Natural killer cell treated with Interleukin-12 subunit alpha and Interleukin-12 subunit beta and Interleukin-15 and Interleukin-18, amount 100 ng/mL, for 72 hours (primary cell): ENCODE results near the gene METAP2. TPM values are rescaled to one million over a fixed set of nuclear protein-coding genes. Genes with fewer than 3 reads are reported as not detected.

ENCODE experiments used
- ATAC-seq, 2 donors: fragments of 150-1000 bp; cut with Tn5 transposase in 1 of 2; sonication (Bioruptor Pico), chemical (Tn5 transposase) in 1 of 2; 2 replicates each; pipeline ENCODE4 v1.10.0; 2021
- DNase-seq: peaks from one replicate; pipeline ENCODE4 v3.0.0; 2022; ENCODE audit warnings: low spot score
- H3K27ac Mint-ChIP-seq, 2 donors: 1 replicate in 1 of 2; 2 replicates in 1 of 2; pipeline ENCODE4 v1.8.0; 2022; ENCODE audit warnings: mixed read lengths in 2 of 2, mild to moderate bottlenecking in 1 of 2, moderate library complexity in 1 of 2
- H3K27me3 Mint-ChIP-seq, 2 donors: 1 replicate in 1 of 2; 2 replicates in 1 of 2; pipeline ENCODE4 v1.8.0; 2022; ENCODE audit warnings: mixed read lengths in 2 of 2
- H3K36me3 Mint-ChIP-seq: one replicate; pipeline ENCODE4 v1.8.0; 2022; ENCODE audit warnings: mixed read lengths
- H3K4me1 Mint-ChIP-seq, 2 donors: 1 replicate in 1 of 2; 2 replicates in 1 of 2; pipeline ENCODE4 v1.8.0; 2022; ENCODE audit warnings: low read depth in 2 of 2, mixed read lengths in 2 of 2, mild to moderate bottlenecking in 1 of 2
- H3K4me3 Mint-ChIP-seq: one replicate; pipeline ENCODE4 v1.8.0; 2022; ENCODE audit warnings: mixed read lengths
- H3K9me3 Mint-ChIP-seq: 2 replicates; pipeline ENCODE4 v1.8.0; 2022; ENCODE audit warnings: mixed read lengths
- total RNA-seq, 2 donors: library from RNA; stranded (reverse); gene quantifications; one replicate each; pipeline ENCODE4 v1.2.3, GENCODE V29; 2022

METAP2 gene
- total RNA-seq, 2 donors from 2014 or later, result 75.8 to 80.3 TPM

- peaks cover 2 to 20% of the 10 kb centered on the region in 2 donors for H3K27me3 Mint-ChIP-seq
Observed at GRCh38 chr12:95533985-95534384, 60.0 kb downstream of the METAP2 start.

GRCh38 chr12:95538006-95538405 lies 64.1 kb downstream of the METAP2 start:
- no peaks in the 10 kb centered on the region for H3K9me3 Mint-ChIP-seq
- H3K27me3 Mint-ChIP-seq, result peaks cover 5 to 8% of the 10 kb centered on the region in 2 donors
- H3K36me3 Mint-ChIP-seq, result no peaks in the 10 kb centered on the region
- no peak for DNase-seq
- no peak overlapping the region for H3K4me3 Mint-ChIP-seq
- no peak overlapping the region for H3K27ac Mint-ChIP-seq
- H3K4me1 Mint-ChIP-seq, result no peaks in the 10 kb centered on the region
- no peak for ATAC-seq

More at GRCh38 chr12:95533985-95534384, 60.0 kb downstream of the METAP2 start:
- Mint-ChIP-seq H3K4me1 (no peaks in the 10 kb centered on the region), H3K4me3 (no peak overlapping the region), H3K36me3 (no peaks in the 10 kb centered on the region), H3K9me3 (no peaks in the 10 kb centered on the region), H3K27ac (no peak overlapping the region)
- DNase-seq (no peak), ATAC-seq (no peak)

- Mint-ChIP-seq H3K4me1 (no peaks in the 10 kb centered on the region), H3K27me3 (peaks cover 5 to 8% of the 10 kb centered on the region in 2 donors), H3K4me3 (no peak overlapping the region), H3K9me3 (no peaks in the 10 kb centered on the region), H3K27ac (no peak overlapping the region), H3K36me3 (no peaks in the 10 kb centered on the region)
- DNase-seq (no peak), ATAC-seq (no peak)
Observed at GRCh38 chr12:95538656-95539055, 64.7 kb downstream of the METAP2 start.

DNA sequence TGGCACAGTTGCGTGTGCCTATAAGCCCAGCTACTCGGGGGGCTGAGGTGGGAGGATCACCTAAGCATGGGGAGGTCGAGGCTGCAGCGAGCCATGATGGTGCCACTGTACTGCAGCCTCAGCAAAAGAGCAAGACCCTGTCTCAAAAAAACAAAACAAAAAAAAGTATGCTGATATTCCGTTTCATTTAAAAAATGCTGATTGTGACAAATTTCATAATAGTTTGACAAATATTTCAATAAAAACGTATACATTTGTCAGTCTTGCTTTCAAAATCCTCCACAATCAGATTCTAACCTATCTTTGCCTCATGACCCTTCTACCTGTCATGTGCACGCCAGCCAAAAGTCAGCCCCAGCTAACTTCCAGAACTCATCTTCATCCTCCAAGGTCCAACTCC lies 67.5 kb downstream of the METAP2 start:
- no peak overlapping the region for H3K4me3 Mint-ChIP-seq
- no peaks in the 10 kb centered on the region for H3K4me1 Mint-ChIP-seq
- H3K27ac Mint-ChIP-seq, result no peak overlapping the region
- DNase-seq (no peak), ATAC-seq (no peak)
- no peaks in the 10 kb centered on the region for H3K36me3 Mint-ChIP-seq
- H3K9me3 Mint-ChIP-seq, result no peaks in the 10 kb centered on the region
- peaks cover 3 to 10% of the 10 kb centered on the region in 2 donors for H3K27me3 Mint-ChIP-seq

GRCh38 chr12:95543305-95543704 lies 69.4 kb downstream of the METAP2 start:
- no peak overlapping the region for H3K4me3 Mint-ChIP-seq
- no peak for ATAC-seq
- no peaks in the 10 kb centered on the region for H3K9me3 Mint-ChIP-seq

DNA sequence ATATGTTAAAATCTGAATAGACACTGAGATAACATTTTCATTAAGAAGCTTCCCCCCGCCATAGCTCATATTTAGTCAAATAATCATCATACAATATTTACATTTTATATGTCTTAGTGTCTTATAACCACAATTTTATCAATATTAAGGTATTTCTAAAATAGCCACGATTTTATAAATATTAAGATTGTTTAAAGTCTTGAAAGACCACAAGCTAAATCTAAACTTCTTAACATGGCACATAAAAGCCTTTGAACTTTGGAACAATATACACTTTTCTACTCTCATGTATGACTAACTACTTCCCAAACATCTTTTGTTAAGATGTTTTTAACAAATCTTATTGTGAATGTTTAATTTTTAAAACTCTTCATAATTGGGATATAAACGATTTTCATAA lies 70.8 kb downstream of the METAP2 start:
- Mint-ChIP-seq H3K9me3 (no peaks in the 10 kb centered on the region), H3K4me3 (no peak overlapping the region), H3K27ac (no peak overlapping the region), H3K36me3 (no peaks in the 10 kb centered on the region), H3K27me3 (peaks cover 17 to 22% of the 10 kb centered on the region in 2 donors), H3K4me1 (peaks cover 11 to 13% of the 10 kb centered on the region in 2 donors)
- ATAC-seq (no peak), DNase-seq (no peak)

More at GRCh38 chr12:95543305-95543704, 69.4 kb downstream of the METAP2 start:
- no peaks in the 10 kb centered on the region for H3K36me3 Mint-ChIP-seq
- peaks cover 17 to 19% of the 10 kb centered on the region in 2 donors for H3K27me3 Mint-ChIP-seq
- DNase-seq, result no peak
- peaks cover 10 to 11% of the 10 kb centered on the region in 2 donors for H3K4me1 Mint-ChIP-seq
- H3K27ac Mint-ChIP-seq, result no peak overlapping the region

GRCh38 chr12:95545303-95545702 lies 71.4 kb downstream of the METAP2 start:
- DNase-seq (no peak), ATAC-seq (no peak)
- no peaks in the 10 kb centered on the region for H3K9me3 Mint-ChIP-seq
- H3K4me3 Mint-ChIP-seq, result no peak overlapping the region
- H3K36me3 Mint-ChIP-seq, result no peaks in the 10 kb centered on the region
- peaks cover 17 to 19% of the 10 kb centered on the region in 2 donors for H3K27me3 Mint-ChIP-seq
- H3K27ac Mint-ChIP-seq, result no peak overlapping the region
- peaks cover 11 to 13% of the 10 kb centered on the region in 2 donors for H3K4me1 Mint-ChIP-seq

DNA sequence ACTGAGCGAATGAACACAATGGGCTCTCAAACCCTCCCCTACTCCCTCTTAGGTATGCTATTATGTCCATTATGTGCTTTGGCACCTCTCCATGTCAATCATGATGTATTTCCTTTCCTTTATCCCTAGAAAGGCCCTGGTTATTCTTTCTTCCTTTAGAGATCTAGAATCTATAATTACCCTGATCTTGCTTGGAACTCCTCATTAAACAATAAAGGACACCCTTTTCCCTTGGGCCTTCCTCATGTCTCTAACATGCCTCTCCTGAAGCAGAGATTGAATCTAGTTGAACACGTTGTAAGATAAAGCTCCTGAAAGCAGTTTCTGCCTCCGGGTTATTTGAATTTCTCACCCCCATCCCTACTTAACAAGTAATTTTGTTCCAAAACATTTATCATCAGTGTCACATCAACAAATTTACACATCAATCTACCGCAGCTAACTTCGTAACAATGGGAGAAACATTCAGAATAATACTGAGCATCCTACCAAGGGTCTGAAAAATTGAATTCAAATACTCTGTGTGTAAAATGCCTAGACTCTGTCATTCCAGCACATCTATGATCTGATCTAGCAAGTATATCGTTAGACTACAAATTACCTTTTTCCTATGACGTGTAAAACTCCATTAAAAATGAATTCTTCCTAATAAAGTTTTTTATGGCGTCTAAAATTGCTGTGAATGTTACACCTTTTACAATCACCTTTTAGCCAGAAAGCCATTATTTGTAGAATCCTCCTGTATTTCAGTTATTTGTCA lies 72.0 kb downstream of the METAP2 start:
- Mint-ChIP-seq H3K36me3 (no peaks in the 10 kb centered on the region), H3K27ac (no peak overlapping the region), H3K27me3 (peaks cover 21 to 22% of the 10 kb centered on the region in 2 donors), H3K4me3 (no peak overlapping the region), H3K9me3 (no peaks in the 10 kb centered on the region), H3K4me1 (peaks cover 11 to 13% of the 10 kb centered on the region in 2 donors)
- ATAC-seq (no peak), DNase-seq (no peak)

DNA sequence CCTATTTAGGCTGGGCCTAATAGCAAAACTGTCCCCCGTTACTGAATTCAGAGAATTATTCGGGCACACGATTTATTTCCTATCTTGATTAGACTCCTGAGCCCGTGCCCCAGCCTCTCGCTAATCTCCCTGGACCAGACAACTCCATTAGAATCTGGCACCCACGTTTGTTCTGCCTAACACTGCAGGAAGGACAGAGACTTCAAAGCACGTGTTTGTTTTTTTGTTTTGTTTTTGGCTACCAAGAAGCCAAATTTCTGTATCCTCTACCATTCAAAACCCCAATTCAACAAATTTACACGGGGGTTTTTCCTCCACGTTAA lies 72.5 kb downstream of the METAP2 start:
- no peak for DNase-seq
- peaks cover 11 to 13% of the 10 kb centered on the region in 2 donors for H3K4me1 Mint-ChIP-seq

DNA sequence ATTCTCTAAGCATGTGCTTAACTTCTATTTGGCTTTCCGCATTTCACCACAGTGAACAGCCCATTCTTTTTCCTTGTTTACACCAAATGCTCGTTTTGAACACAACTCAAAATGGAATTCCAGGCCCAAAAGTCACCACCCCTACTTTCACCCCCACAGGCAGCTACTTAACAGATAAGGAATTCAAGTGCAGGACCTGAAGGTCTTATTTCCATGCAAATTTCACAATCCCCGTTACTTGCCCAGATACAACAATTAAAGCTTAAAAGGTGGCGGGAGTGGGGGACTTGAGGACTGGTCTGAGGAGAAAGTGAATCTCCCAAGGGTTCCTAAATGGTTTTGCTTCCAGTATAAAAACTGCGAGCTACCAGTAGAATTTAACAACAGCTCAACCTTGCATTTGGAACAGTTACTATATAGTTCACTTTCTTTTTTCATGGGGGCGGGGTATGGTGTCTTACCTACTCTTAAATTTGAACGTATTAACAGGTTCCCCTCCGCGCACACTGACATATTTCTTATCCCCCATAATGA lies 73.6 kb downstream of the METAP2 start:
- Mint-ChIP-seq H3K4me1 (peaks cover 11 to 13% of the 10 kb centered on the region in 2 donors), H3K36me3 (no peaks in the 10 kb centered on the region), H3K27ac (peak overlapping the region in 1 of 2 donors; percentile 23), H3K9me3 (no peaks in the 10 kb centered on the region), H3K27me3 (peaks cover 25 to 28% of the 10 kb centered on the region in 2 donors), H3K4me3 (peak overlapping the region; percentile 65)
- no peak for ATAC-seq
- no peak for DNase-seq

More for the DNA sequence above, 72.5 kb downstream of the METAP2 start:
- Mint-ChIP-seq H3K27ac (no peak overlapping the region), H3K36me3 (no peaks in the 10 kb centered on the region), H3K9me3 (no peaks in the 10 kb centered on the region), H3K27me3 (peaks cover 23 to 26% of the 10 kb centered on the region in 2 donors), H3K4me3 (no peak overlapping the region)
- ATAC-seq, result no peak

DNA sequence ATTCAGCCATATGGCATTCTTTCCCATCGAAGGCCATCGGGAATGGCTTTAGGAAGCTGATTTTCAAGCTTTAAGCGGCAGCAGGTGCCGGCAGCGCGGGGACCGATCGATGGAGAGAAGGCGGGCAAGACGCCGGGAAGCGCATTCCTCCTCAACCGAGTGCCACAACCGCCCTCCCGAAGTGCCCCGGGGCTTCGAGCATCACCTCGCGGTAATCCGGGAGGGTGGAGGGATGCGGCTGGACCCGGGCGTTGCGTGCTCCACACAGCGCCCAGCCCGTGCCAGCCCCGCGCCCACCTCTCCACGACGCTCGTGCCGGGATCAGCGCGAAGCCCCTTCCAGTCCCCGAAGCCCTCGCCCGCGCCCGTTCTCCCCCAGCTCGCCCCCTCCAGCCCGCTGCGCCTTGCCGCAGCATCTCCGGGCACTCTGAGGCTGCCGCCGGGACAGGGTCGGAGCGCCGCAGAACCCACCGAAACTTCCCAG lies 74.1 kb downstream of the METAP2 start:
- no peaks in the 10 kb centered on the region for H3K36me3 Mint-ChIP-seq
- peaks cover 25 to 28% of the 10 kb centered on the region in 2 donors for H3K27me3 Mint-ChIP-seq
- ATAC-seq, result peak; percentile 40 to 48
- H3K9me3 Mint-ChIP-seq, result no peaks in the 10 kb centered on the region
- no peak for DNase-seq
- no peak overlapping the region for H3K27ac Mint-ChIP-seq
- peak overlapping the region; percentile 65 for H3K4me3 Mint-ChIP-seq
- peaks cover 12 to 13% of the 10 kb centered on the region in 2 donors for H3K4me1 Mint-ChIP-seq

- Mint-ChIP-seq H3K9me3 (no peaks in the 10 kb centered on the region), H3K27ac (no peak overlapping the region), H3K27me3 (peaks cover 25 to 28% of the 10 kb centered on the region in 2 donors), H3K4me1 (peaks cover 13 to 15% of the 10 kb centered on the region in 2 donors), H3K36me3 (no peaks in the 10 kb centered on the region), H3K4me3 (peak overlapping the region; percentile 52)
- ATAC-seq (peak; percentile 85 to 90), DNase-seq (no peak)
Observed at GRCh38 chr12:95548539-95549391, 74.8 kb downstream of the METAP2 start.

GRCh38 chr12:95549392-95550084 lies 75.6 kb downstream of the METAP2 start:
- peaks cover 25 to 28% of the 10 kb centered on the region in 2 donors for H3K27me3 Mint-ChIP-seq
- DNase-seq (no peak), ATAC-seq (no peak)
- no peak overlapping the region for H3K27ac Mint-ChIP-seq
- H3K9me3 Mint-ChIP-seq, result no peaks in the 10 kb centered on the region
- peak overlapping the region; percentile 52 for H3K4me3 Mint-ChIP-seq
- peaks cover 13 to 15% of the 10 kb centered on the region in 2 donors for H3K4me1 Mint-ChIP-seq
- H3K36me3 Mint-ChIP-seq, result no peaks in the 10 kb centered on the region
